AG10803 (cell line): Measurements from ENCODE around the gene COL23A1.

Experiments
- DNase-seq: peaks from one replicate; pipeline ENCODE4 v3.0.0; 2010; ENCODE audit warnings: low read depth
- H3K4me3 ChIP-seq: 2 replicates; pipeline ENCODE4 v1.5.1; 2011; ENCODE audit warnings: mild to moderate bottlenecking, low read length, control low read depth
- TF ChIP-seq, protein P1 (sequence below): conservative IDR thresholded peaks from 2 replicates; pipeline ENCODE4 v1.5.1; 2011; ENCODE audit warnings: mild to moderate bottlenecking, low read length, control low read depth, inconsistent platforms

COL23A1 gene

DNA sequence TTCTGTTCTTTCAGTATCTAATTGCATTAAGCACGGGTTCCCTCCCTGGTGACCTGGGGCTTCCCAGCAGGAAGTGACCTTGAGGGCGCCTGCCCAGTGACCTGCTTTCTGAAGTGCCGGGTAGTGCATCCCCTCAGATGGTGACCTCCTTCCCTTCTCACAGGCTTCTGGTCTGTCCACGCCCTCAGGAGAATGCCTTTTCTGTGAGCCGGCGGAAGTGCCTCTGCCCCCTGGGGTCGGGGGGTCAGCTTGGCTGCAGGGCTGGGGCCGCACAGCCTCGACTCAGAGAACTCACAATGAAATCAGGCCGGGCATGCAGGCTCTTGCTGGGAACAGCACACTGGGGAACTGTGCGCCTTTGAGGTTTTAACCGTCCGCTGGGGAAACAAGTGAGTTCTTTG is 233.1 kb downstream of the COL23A1 start:
- H3K4me3 ChIP-seq: no peak overlapping the region
- DNase-seq: no peak

DNA sequence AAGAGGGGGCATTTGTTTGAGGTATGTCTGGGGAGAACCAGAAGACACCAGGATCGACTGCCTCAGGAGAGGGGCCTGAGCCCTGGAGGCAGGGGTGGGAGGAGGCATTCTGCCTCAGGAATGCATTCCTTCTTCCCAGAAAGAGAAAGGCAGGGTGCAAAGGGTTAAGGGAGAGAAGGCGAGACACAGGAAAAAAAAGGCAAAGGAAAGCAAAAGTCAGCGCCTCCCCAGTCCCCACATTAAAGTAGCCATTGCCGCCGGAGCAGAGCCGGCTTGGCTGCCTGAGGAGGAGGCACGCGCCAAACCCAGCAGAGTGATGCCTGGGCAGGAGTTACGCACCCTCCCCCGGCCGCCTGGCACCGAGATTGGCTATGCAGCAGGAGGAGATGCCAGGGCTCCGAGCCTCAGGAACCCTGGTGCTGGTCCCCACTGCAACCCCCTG is 233.7 kb downstream of the COL23A1 start:
- no peak overlapping the region for H3K4me3 ChIP-seq
- TF ChIP-seq, protein P1, sequence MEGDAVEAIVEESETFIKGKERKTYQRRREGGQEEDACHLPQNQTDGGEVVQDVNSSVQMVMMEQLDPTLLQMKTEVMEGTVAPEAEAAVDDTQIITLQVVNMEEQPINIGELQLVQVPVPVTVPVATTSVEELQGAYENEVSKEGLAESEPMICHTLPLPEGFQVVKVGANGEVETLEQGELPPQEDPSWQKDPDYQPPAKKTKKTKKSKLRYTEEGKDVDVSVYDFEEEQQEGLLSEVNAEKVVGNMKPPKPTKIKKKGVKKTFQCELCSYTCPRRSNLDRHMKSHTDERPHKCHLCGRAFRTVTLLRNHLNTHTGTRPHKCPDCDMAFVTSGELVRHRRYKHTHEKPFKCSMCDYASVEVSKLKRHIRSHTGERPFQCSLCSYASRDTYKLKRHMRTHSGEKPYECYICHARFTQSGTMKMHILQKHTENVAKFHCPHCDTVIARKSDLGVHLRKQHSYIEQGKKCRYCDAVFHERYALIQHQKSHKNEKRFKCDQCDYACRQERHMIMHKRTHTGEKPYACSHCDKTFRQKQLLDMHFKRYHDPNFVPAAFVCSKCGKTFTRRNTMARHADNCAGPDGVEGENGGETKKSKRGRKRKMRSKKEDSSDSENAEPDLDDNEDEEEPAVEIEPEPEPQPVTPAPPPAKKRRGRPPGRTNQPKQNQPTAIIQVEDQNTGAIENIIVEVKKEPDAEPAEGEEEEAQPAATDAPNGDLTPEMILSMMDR: no peak
- DNase-seq: no peak

More for the DNA sequence above, 233.1 kb downstream of the COL23A1 start:
- TF ChIP-seq, protein P1: no peak

DNA sequence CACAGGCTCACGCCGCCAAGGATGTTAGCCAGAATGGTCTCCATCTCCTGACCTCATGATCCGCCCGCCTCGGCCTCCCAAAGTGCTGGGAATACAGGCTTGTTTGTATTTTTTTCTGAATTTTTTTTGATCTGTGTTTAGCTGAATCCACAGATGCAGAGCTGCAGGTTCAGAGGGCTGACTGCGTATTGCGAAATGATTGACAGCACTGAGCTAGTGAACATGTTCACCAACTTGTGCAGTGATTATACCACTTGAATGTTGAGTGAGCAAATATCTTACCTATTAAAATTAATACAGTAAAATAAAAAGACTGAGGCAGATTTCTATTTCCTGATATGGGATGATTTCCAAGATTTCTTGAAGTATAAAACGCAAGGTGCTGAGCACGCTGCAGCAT is 234.5 kb downstream of the COL23A1 start:
- TF ChIP-seq, protein P1: no peak
- no peak overlapping the region for H3K4me3 ChIP-seq
- no peak for DNase-seq

DNA sequence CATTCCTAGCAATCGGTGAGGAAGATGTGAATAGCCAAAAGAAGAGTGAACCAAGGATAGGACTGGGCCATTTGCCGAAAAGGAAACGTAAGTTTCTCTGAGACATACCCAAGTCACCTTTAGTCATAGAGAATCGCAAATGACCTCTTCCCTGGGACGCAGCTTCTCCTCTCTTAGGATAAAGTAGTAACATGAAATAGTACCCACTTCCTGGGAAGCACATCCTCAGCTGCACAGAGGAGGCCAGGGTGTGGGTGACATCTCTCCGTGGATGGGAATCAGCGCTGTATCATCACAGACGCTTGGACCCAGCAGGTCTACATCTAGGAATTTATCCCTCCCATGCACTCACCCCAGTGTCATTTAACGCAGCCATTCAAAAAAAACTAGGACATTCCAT is 236.7 kb downstream of the COL23A1 start:
- DNase-seq: no peak
- TF ChIP-seq, protein P1: no peak
- no peak overlapping the region for H3K4me3 ChIP-seq

DNA sequence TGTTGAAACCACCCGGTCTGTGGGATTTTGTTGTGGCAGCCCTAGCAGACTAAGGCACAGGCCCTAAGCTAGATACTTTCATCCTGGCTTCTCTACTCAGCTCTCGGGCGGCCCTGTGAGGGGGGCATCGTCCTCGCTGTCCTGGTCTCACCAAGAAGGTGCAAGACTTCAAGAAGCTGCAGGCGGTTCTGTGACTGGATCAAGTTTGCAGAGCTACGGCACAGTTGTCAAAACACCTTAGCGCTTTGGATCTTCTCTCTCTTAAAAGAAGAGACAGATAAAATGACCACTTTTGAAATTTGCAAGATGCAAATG is 238.2 kb downstream of the COL23A1 start:
- H3K4me3 ChIP-seq: no peak overlapping the region
- TF ChIP-seq, protein P1: no peak
- DNase-seq: no peak

DNA sequence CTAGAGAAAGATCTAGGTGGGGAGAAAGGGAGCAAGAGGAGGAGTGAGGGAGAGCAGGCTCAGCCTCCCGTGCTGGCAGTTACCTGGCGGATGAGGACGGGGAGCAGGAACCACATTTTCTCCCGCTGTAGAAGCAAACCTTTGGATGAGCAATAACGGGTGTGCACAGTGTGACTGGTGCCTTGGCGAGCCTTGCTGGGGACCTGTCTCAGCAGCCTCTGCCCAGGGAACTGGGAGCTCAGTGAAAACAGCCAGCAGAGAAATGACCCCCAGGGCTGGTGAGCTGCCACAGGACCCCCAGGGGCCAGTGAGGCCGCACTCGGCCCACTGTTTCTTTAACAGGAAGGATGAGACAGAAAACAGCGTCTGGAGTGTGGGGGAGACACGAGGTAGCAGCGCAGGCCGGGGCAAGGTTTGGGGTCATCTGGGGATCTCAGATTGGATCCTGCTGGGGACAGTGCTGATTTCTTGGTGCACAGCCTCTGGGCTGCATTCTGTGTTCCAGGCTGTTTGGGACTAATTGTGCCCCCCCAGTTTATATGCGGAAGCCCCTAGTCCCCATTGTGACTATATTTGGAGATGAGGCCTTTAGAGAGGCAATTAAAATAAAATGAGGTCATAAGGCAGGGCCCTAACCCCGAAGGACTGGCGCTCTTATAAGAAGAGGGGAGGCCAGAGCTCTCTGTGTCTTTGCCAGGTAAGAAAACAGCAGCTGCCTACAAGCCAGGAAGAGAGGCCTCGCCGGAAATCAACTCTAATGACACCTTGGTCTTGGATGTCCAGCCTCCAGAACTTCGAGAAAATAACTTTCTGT is 238.8 kb downstream of the COL23A1 start:
- no peak for DNase-seq
- H3K4me3 ChIP-seq: no peak overlapping the region
- TF ChIP-seq, protein P1: no peak
